Endometrium (tissue), 2 donors: ENCODE data around the gene INPP5F.
"Not testable (repeated sequence)": the region's sequence is repeated elsewhere in the genome, so short reads cannot be mapped to it uniquely, and the experiment has no call there.

Experiments used
- FAIRE-seq: peaks from 2 replicates; lab custom pipeline; 2012; peaks lifted over from hg19 to GRCh38; lab: Jason Lieb, UNC
- donor health status: control.
- donor health status: control.

INPP5F gene

GRCh38 chr10:119863951-119864565 lies 138.2 kb downstream of the INPP5F start:
- peak; percentile 29 for FAIRE-seq

DNA sequence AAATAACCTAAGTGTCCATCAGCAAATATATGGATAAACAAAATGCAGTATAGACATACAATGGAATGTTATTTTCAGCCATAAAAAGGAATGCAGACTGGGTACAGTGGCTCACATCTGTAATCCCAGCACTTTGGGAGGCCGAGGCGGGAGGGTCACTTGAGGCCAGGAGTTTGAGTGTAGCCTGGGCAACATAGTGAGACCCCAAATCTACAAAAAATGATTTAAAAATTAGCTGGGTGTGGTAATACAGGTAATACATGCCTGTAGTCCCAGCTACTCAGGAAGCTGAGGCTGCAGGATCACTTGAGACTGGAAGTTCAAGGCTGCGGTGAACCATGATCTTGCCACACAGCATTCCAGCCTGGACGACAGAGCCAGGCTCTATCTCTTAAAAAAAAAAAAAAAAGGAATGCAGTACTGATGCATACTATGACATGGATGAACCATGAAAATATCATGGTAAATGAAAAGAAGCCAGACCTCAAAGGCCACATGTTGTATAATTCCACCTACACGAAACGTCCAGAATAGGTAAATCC lies 139.9 kb downstream of the INPP5F start:
- FAIRE-seq, result no peak

DNA sequence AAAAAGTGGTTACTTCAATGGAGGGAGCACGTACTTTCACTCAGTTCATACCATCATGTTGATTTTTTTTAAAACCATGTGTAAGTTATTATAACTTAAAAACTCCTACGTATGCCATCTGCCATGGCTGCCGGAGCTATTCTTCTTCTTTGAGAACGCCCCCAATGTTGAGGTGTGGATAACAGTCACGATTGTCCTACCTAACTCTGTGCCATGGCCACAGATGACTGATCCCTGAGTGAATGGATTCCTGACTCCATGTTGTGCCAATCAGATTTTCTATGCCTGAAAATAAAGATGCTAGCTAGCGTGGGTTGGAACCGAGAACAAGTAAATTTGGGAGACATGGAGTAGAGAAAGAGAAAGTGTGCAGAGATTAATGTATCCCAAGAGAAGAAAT lies 141.5 kb downstream of the INPP5F start:
- no peak for FAIRE-seq

DNA sequence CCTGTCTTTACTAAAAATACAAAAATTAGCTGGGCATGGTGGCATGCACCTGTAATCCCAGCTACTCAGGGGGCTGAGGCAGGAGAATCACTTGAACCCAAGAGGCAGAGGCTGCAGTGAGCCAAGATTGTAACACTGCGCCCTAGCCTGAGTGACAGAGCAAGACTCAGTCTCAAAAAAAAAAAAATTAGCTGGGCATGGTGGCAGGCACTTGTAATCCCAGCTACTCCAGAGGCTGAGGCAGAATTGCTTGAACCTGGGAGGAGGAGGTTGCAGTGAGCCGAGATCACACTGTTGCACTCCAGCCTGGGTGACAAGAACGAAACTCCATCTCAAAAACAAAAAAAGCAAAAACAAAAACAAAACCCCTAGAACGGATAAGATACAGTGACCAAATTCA lies 143.5 kb downstream of the INPP5F start:
- FAIRE-seq, result not testable (repeated sequence)

DNA sequence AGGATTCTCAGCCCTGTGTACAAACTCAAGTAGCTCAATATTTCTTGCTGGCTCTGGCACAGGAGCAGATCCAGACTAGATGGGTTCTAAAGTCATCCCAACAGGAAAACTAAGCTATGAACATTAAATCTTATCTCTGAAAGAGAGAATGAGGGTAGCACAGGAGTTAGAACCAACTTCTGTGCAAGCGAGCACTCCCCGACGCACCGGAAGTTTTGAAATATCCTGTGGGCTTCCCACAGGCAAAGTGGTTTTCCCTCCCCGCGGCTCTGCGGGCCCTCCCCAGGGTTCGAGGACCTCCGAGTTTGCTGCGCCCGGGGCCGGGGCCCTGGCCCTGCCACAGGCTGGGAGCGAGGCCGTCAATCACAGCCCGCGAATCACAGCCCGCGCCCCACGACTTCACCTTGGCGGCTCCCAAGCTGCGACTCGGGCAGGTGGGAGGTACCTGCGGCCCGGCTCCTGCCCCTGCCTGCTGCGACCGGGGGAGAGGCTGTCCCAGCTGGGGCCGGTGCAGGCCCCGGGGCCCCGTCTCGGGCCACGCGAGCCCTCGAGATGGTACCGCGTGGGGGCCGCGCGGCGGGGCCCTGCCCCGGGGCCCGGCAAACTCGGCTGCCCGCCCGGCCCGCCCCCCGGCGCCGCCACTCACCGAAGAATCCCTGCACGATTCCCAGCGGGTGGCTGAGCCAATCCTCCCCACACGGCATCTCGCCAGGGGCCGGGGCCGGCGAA lies 146.2 kb downstream of the INPP5F start:
- no peak for FAIRE-seq

DNA sequence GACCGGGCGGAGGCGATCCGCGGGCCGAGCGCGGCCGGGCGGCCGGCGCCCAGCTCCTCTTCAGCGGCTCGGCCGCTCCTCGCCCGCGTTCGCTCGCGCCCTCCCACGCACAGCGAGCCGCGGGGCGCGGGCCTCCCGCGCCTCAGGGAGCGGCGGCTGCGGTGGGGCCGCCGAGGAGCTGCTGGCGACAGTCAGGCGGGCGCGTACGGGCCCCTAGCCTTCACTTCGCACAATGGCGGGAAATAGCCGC lies 146.7 kb downstream of the INPP5F start, which contains the start of gene MCMBP:
TSS of gene MCMBP (minus strand) at position 234 of the 250 bp plus-strand sequence. CDS start 259 bp downstream, outside the sequence.
- no peak for FAIRE-seq

GRCh38 chr10:119872860-119873681 lies 147.2 kb downstream of the INPP5F start:
- no peak for FAIRE-seq

DNA sequence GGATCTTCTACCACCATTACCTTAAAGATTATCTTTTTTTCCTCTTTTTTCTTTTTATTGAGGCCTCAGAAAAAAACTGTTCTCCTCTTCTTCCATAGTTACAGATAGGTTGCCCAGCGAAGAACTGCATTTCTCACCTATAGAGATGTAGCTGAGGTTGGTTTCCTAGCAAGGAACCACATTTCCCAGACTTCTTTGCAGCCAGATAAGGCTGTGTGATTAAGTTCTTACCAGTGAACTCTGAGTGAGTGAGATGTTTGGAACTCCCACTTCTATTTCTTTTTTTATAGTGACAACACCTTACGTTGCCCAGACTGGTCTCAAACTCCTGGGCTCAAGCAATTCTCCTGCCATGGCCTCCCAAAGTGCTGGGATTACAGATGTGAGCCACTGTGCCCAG lies 152.7 kb downstream of the INPP5F start:
- FAIRE-seq, result no peak
